ENCODE measurements around the gene TTC31.
"Not testable (repeated sequence)": the region's sequence is repeated elsewhere in the genome, so short reads cannot be mapped to it uniquely, and the experiment has no call there.

The TTC31 gene

GRCh38 chr2:74482801-74483674 lies at the start of gene TTC31, which contains the start of gene CCDC142:
TSS of gene TTC31 (plus strand) at chr2:74483081. CDS start at chr2:74483096, 15 bp downstream.
TSS of gene CCDC142 (minus strand) at chr2:74482998. CDS start at chr2:74482837, 161 bp downstream.
- peak; percentile 99 for DNase-seq

GRCh38 chr2:74436111-74436805 lies 46.6 kb upstream of the TTC31 start:
- DNase-seq: no peak

GRCh38 chr2:74436848-74437695 lies 45.8 kb upstream of the TTC31 start:
- DNase-seq: no peak

GRCh38 chr2:74438248-74438647 lies 44.6 kb upstream of the TTC31 start:
- no peak for DNase-seq

- peak; percentile 93 for DNase-seq
Observed at GRCh38 chr2:74439373-74439772, 43.5 kb upstream of the TTC31 start.

GRCh38 chr2:74439803-74440377 lies 43.0 kb upstream of the TTC31 start:
- no peak for DNase-seq

GRCh38 chr2:74440378-74441169 lies 42.3 kb upstream of the TTC31 start:
- DNase-seq: peak; percentile 94

- no peak for DNase-seq
Observed at GRCh38 chr2:74441170-74441689, 41.7 kb upstream of the TTC31 start.

GRCh38 chr2:74441690-74442482 lies 41.0 kb upstream of the TTC31 start, which contains the start of gene RTKN:
TSS of gene RTKN (minus strand) at chr2:74441937. CDS start at chr2:74441816, 121 bp downstream.
- no peak for DNase-seq

GRCh38 chr2:74442483-74443297 lies 40.2 kb upstream of the TTC31 start:
- DNase-seq: not testable (repeated sequence)

GRCh38 chr2:74444498-74445318 lies 38.2 kb upstream of the TTC31 start:
- DNase-seq: no peak

- no peak for DNase-seq
Observed at GRCh38 chr2:74447230-74447999, 35.5 kb upstream of the TTC31 start.

- no peak for DNase-seq
Observed at GRCh38 chr2:74448771-74449170, 34.1 kb upstream of the TTC31 start.

- no peak for DNase-seq
Observed at GRCh38 chr2:74450570-74451190, 32.2 kb upstream of the TTC31 start.

GRCh38 chr2:74454654-74455511 lies 28.0 kb upstream of the TTC31 start, which contains the start of gene INO80B:
TSS of gene INO80B (plus strand) at chr2:74455087. CDS start at chr2:74455117, 30 bp downstream.
- DNase-seq: peak; percentile 98

- DNase-seq: no peak
Observed at GRCh38 chr2:74457129-74457548, 25.7 kb upstream of the TTC31 start.

All from NCI-H82 (cell line).